ENCODE results near the gene MRPS18A.

- TF ChIP-seq CTCF (conservative IDR thresholded peaks at IDR 0.05) (no peak), EZH2 (IDR thresholded peaks at IDR 0.05; ENCODE audit: low read depth) (no peak)
Measured at GRCh38 chr6:43639984-43640800, 47.4 kb downstream of the MRPS18A start.

Measured in PC-9 (cell line).